Measurements from ENCODE around the gene PAK1. TPM values are rescaled to one million over a fixed set of nuclear protein-coding genes. Genes with fewer than 3 reads are reported as not detected.
A peak's percentile ranks its signal among the peaks of the same experiment; 100 is the strongest.

Gene PAK1
- total and polyA plus RNA-seq, 2 of the 8 experiments (the other 6 are each of a cell fraction or from before 2014, with no cell fraction given): 87.7 to 151 TPM

GRCh38 chr11:77435972-77436371 is 37.9 kb downstream of the PAK1 start:
- Histone ChIP-seq H3K79me1 (ENCODE audit: low read depth, low read length) (peaks cover 2% of the 10 kb centered on the region; the same call in 1 of the 2 replicates), H3K4ac (replicated peaks; ENCODE audit: insufficient read length, low read depth, low read length) (no peak overlapping the region), H4K8ac (ENCODE audit: extremely low read depth, insufficient read depth, low read length) (no peak overlapping the region), H4K20me1 (replicated peaks in 1 of 2; ENCODE audit: control insufficient read depth in 1 of 2, insufficient read depth in 2 of 2, low read length in 2 of 2) (peaks cover 2 to 3% of the 10 kb centered on the region in 2 experiments), H2BK20ac (ENCODE audit: low read length) (no peak overlapping the region), H3K27me3 (replicated peaks in 1 of 4; ENCODE audit: control insufficient read depth in 3 of 4, extremely low read depth in 1 of 4, insufficient read depth in 3 of 4, low read length in 3 of 4) (no peaks in the 10 kb centered on the region), H2AFZ (ENCODE audit: low read length) (no peak overlapping the region), H3K9ac (replicated peaks in 1 of 4; ENCODE audit: extremely low read depth in 1 of 4, low read depth in 3 of 4, low read length in 3 of 4) (no peak overlapping the region), H3K9me3 (ENCODE audit: insufficient read depth in 2 of 2, low read depth in 1 of 2, low read length in 1 of 2) (no peaks in the 10 kb centered on the region), H3K23ac (ENCODE audit: insufficient read length) (no peak overlapping the region), H3K4me1 (replicated peaks in 1 of 4; ENCODE audit: control insufficient read depth in 3 of 4, insufficient read depth in 4 of 4, low read length in 3 of 4) (peaks cover 0 to 6% (median 1%) of the 10 kb centered on the region in 4 experiments; a peak in 3 of 7 replicates), H2AK5ac (ENCODE audit: low read depth, low read length) (no peak overlapping the region), H4K91ac (replicated peaks; ENCODE audit: insufficient read length, low read length) (no peak overlapping the region), H4K5ac (ENCODE audit: insufficient read length, low read depth, low read length) (no peak overlapping the region), H3K56ac (replicated peaks; ENCODE audit: insufficient read length, low read depth, low read length) (no peak overlapping the region), H2BK12ac (ENCODE audit: low read depth, low read length) (no peak overlapping the region), H2BK5ac (ENCODE audit: low read depth, low read length) (no peak overlapping the region), H3K36me3 (ENCODE audit: control insufficient read depth in 2 of 4, insufficient read depth in 4 of 4, low read length in 3 of 4) (no peaks in the 10 kb centered on the region), H3K4me3 (ENCODE audit: extremely low read depth in 1 of 4, insufficient read depth in 2 of 4, low read depth in 3 of 4, low read length in 4 of 4) (no peak overlapping the region), H3K79me2 (ENCODE audit: control insufficient read depth in 1 of 2, insufficient read depth in 2 of 2, low read length in 2 of 2) (peaks cover 4 to 94% of the 10 kb centered on the region in 2 experiments; a peak in 3 of 4 replicates), H2BK120ac (replicated peaks; ENCODE audit: low read depth, low read length) (no peak overlapping the region), H3K23me2 (ENCODE audit: low read depth, low read length) (no peaks in the 10 kb centered on the region; the same call in 1 of the 2 replicates), H3K27ac (ENCODE audit: low read depth, low read length) (no peak overlapping the region), H3K14ac (ENCODE audit: insufficient read length) (no peak overlapping the region), H2BK15ac (ENCODE audit: low read length) (no peak overlapping the region), H3K4me2 (ENCODE audit: insufficient read depth in 1 of 2, low read depth in 2 of 2, low read length in 2 of 2) (no peak overlapping the region), H3K18ac (ENCODE audit: extremely low read depth, low read length) (0 out of 2 replicates have a peak overlapping the region, but pooled peaks have one; percentile 5)
- FAIRE-seq: no peak
- WGBS, 2 experiments (ENCODE audit: extremely low coverage in 1 of 2, insufficient coverage in 1 of 2, insufficient read length in 1 of 2, insufficient replicate concordance in 2 of 2, low coverage in 1 of 2, low lambda C conversion rate in 2 of 2, missing lambda C conversion rate in 1 of 2): 89% methylated on average over 2 of the region's 2 CpGs; no CpG with 5 or more reads in 1 of the 2 experiments
- no peak for DNase-seq (ENCODE audit: low read depth in 1 of 2, low spot score in 2 of 2)
- POLR2A ChIA-PET (ENCODE audit: partially characterized antibody): interaction anchor here (0.7 to 1.2 kb wide), 2 partner anchors 30 to 35 kb away, joined by 3 to 6 read pairs; no protein-coding TSS in a partner anchor
- CTCF ChIA-PET (ENCODE audit: partially characterized antibody): interaction anchor here (0.6 to 1.0 kb wide), 4 partner anchors 16 to 261 kb away, joined by 3 read pairs; no protein-coding TSS in a partner anchor
- TF ChIP-seq EP300 (IDR thresholded peaks at IDR 0.05; ENCODE audit: borderline replicate concordance in 1 of 2, low read depth in 2 of 2, low read length in 2 of 2) (no peak), RAD21 (IDR thresholded peaks at IDR 0.05 in 1 of 2, conservative IDR thresholded peaks at IDR 0.05 in 1 of 2; ENCODE audit: low read depth in 2 of 2, low read length in 2 of 2) (no peak)
